Measurements from ENCODE around the gene FSD1. TPM values are rescaled to one million over a fixed set of nuclear protein-coding genes. Genes with fewer than 3 reads are reported as not detected.
A peak's percentile ranks its signal among the peaks of the same experiment; 100 is the strongest.

FSD1 gene
- total and polyA plus RNA-seq, 9 of the 15 experiments (the other 6 are each of a cell fraction or from before 2014, with no cell fraction given) = 0.11 to 1.9 (median 0.94) TPM; not detected in 1

DNA sequence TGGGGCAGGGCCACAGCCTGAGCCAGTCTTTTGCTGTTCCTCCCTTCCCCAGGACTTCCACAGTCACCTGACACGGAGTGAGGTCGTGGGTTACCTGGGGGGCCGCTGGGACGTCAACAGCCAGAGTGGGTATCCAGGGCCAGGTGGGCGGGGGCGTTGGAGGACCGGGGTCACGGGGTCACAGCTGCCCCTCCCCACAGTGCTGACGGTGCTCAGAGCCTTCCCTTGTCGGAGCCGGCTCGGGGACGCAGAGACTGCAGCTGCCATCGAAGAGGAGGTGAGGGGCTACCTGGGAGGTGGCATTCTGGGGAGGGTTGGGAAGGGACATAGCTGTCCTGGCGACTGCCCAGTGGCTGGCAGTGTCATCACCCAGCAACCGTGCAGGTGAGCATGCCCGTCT lies 50.5 kb downstream of the FSD1 start (continued):
- TF ChIP-seq, protein P1, sequence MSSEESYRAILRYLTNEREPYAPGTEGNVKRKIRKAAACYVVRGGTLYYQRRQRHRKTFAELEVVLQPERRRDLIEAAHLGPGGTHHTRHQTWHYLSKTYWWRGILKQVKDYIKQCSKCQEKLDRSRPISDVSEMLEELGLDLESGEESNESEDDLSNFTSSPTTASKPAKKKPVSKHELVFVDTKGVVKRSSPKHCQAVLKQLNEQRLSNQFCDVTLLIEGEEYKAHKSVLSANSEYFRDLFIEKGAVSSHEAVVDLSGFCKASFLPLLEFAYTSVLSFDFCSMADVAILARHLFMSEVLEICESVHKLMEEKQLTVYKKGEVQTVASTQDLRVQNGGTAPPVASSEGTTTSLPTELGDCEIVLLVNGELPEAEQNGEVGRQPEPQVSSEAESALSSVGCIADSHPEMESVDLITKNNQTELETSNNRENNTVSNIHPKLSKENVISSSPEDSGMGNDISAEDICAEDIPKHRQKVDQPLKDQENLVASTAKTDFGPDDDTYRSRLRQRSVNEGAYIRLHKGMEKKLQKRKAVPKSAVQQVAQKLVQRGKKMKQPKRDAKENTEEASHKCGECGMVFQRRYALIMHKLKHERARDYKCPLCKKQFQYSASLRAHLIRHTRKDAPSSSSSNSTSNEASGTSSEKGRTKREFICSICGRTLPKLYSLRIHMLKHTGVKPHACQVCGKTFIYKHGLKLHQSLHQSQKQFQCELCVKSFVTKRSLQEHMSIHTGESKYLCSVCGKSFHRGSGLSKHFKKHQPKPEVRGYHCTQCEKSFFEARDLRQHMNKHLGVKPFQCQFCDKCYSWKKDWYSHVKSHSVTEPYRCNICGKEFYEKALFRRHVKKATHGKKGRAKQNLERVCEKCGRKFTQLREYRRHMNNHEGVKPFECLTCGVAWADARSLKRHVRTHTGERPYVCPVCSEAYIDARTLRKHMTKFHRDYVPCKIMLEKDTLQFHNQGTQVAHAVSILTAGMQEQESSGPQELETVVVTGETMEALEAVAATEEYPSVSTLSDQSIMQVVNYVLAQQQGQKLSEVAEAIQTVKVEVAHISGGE (CRISPR knock-in tag; IDR thresholded peaks at IDR 0.05) = no peak

DNA sequence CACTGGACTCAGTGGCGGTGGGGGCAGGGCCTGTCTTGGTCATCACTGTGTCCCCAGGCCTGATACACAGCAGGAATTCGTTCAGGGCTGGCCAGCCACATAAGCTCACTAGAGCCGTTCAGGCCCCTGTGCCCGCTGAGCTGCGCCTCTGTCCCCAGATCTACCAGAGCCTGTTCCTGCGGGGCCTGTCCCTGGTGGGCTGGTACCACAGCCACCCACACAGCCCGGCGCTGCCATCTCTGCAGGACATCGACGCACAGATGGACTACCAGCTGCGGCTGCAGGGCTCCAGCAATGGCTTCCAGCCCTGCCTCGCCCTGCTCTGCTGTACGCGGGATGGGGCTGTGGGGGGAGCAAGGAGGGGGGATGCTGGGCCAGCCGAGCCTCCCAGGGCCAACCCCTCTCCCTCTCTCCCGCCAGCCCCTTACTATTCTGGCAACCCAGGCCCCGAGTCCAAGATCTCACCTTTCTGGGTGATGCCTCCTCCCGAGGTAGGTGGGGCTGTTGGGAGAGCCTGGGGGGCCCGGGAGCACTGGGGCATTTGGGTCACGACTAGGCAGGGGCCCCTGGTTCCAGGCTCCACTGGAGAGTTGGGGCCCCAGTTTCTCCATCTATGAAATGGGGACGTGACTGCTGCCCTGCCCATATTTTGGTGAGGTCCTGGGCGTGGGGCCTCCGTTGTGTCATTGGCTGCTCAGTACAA lies 52.8 kb downstream of the FSD1 start:
- in situ Hi-C loops (cut with MboI) = no loop called here
- TF ChIP-seq XRCC5 (IDR thresholded peaks at IDR 0.05; ENCODE audit: low read depth, low read length) (no peak), TAF1 (IDR thresholded peaks at IDR 0.05; ENCODE audit: control insufficient read depth, extremely low read depth, insufficient read depth, low read length, severe bottlenecking) (peak; percentile 10), CEBPG (CRISPR knock-in tag; IDR thresholded peaks at IDR 0.05) (no peak), CEBPG (tag; conservative IDR thresholded peaks at IDR 0.05 in 1 of 2, IDR thresholded peaks at IDR 0.05 in 1 of 2) (no peak), PURB (CRISPR knock-in tag; IDR thresholded peaks at IDR 0.05; ENCODE audit: low read depth) (no peak), ZNF780A (CRISPR knock-in tag; IDR thresholded peaks at IDR 0.05) (no peak), FIP1L1 (IDR thresholded peaks at IDR 0.05; ENCODE audit: low read depth, low read length, poor library complexity, severe bottlenecking) (peak; percentile 24)
- TF ChIP-seq, protein P2, sequence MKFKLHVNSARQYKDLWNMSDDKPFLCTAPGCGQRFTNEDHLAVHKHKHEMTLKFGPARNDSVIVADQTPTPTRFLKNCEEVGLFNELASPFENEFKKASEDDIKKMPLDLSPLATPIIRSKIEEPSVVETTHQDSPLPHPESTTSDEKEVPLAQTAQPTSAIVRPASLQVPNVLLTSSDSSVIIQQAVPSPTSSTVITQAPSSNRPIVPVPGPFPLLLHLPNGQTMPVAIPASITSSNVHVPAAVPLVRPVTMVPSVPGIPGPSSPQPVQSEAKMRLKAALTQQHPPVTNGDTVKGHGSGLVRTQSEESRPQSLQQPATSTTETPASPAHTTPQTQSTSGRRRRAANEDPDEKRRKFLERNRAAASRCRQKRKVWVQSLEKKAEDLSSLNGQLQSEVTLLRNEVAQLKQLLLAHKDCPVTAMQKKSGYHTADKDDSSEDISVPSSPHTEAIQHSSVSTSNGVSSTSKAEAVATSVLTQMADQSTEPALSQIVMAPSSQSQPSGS (CRISPR knock-in tag; IDR thresholded peaks at IDR 0.05) = no peak
- TF ChIP-seq, protein P3, sequence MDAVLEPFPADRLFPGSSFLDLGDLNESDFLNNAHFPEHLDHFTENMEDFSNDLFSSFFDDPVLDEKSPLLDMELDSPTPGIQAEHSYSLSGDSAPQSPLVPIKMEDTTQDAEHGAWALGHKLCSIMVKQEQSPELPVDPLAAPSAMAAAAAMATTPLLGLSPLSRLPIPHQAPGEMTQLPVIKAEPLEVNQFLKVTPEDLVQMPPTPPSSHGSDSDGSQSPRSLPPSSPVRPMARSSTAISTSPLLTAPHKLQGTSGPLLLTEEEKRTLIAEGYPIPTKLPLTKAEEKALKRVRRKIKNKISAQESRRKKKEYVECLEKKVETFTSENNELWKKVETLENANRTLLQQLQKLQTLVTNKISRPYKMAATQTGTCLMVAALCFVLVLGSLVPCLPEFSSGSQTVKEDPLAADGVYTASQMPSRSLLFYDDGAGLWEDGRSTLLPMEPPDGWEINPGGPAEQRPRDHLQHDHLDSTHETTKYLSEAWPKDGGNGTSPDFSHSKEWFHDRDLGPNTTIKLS (IDR thresholded peaks at IDR 0.05; ENCODE audit: borderline replicate concordance, low read depth) = no peak

More for the DNA sequence above, 52.8 kb downstream of the FSD1 start:
- Histone ChIP-seq H3K4me3 (no peak overlapping the region), H2AFZ (ENCODE audit: low read depth, low read length) (no peak overlapping the region), H3K9ac (ENCODE audit: insufficient read depth in 1 of 2, low read depth in 2 of 2, low read length in 2 of 2) (peak overlapping the region in 1 of 2 experiments; percentile 71; a peak in 2 of 4 replicates), H3K9me1 (ENCODE audit: control insufficient read depth, insufficient read depth, low read length) (no peaks in the 10 kb centered on the region), H3K79me2 (ENCODE audit: control insufficient read depth, insufficient read depth, low read length) (no peaks in the 10 kb centered on the region), H3K4me2 (ENCODE audit: insufficient read depth, low read length) (no peak overlapping the region), H3K36me3 (ENCODE audit: control insufficient read depth, insufficient read depth, low read length) (peaks cover 52% of the 10 kb centered on the region; the same call in 2 of the 3 replicates), H3K9me3 (replicated peaks; ENCODE audit: control insufficient read depth, insufficient read depth, low read depth, low read length) (no peaks in the 10 kb centered on the region), H3K27ac (ENCODE audit: extremely low read depth, low read depth, low read length) (no peak overlapping the region), H4K20me1 (replicated peaks; ENCODE audit: control insufficient read depth, insufficient read depth, low read length) (peaks cover 7% of the 10 kb centered on the region; the same call in 1 of the 2 replicates), H3K4me1 (replicated peaks in 1 of 2; ENCODE audit: control insufficient read depth in 2 of 2, insufficient read depth in 2 of 2, low read length in 2 of 2) (peaks cover 0 to 66% of the 10 kb centered on the region in 2 experiments; a peak in 2 of 5 replicates), H3K27me3 (ENCODE audit: control insufficient read depth in 2 of 2, insufficient read depth in 2 of 2, low read length in 2 of 2) (no peaks in the 10 kb centered on the region)
- POLR2A ChIA-PET = interaction anchor here (0.6 to 2.7 kb wide), 4 partner anchors 9 to 58 kb away, joined by 4 to 18 read pairs (median 5); partner anchors contain the start of gene MPND
- 84% methylated on average over 19 of the region's 23 CpGs for WGBS (ENCODE audit: insufficient coverage, low coverage, missing lambda C conversion rate)
- intact Hi-C loops (cut with micrococcal nuclease) = no loop called here
- CTCF ChIA-PET (ENCODE audit: low intra/inter-chr PET ratio) = no interaction called here
- DNase-seq (ENCODE audit: extremely low read depth in 1 of 4, low spot score in 3 of 4) (peak in 1 of 4 experiments; percentile 17), ATAC-seq (peak; percentile 4; the same call in 1 of the 3 replicates), FAIRE-seq (no peak)
- BruUV-seq (replicated peaks) = no TSS peak
